ENCODE measurements around the gene PDE4C.

PDE4C gene

DNA sequence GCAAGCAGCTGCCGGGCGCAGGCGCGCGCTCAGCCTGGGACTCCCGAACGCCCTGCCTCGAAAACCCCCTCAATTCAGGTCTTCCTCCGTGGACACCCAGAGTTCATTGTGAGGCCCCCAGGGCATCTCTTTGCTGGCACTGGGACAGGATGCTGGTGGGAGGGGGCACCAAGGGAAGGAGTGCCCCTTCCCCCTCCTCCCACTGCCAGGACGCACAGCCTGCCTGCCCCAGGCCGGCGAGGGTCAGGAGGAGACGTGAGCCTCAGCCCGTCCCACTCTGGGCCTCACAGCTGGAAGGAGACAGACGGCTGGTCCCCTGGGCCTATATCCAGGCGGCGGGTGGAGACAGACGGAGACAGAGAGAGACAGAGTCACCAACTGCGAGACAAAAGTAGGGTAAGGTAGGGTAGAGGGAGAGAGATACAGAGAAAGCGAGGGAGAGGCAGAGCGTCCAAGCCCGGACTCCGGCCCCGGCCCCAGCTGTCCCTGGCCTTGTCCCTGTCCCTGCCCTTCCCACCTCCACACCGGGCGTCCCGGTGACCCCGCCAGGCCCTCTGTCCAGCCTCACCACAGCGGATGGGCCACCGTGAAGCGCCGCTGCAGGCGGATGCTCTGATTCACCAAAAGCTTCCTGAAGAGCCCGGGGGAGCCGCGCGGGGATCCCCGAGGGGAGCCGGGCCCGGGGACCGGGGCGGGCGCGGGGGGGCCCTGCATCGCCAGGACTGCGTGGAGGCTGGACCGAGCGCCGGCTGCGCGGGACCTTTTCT lies at the start of gene PDE4C:
Gene PDE4C, minus strand, starts transcription at position 737 of the 767 bp plus-strand sequence. Its CDS starts 23 bp downstream, at position 714.
- no peak for DNase-seq (ENCODE audit: extremely low spot score)
- ChIA-PET POLR2A (interaction anchor here (0.7 to 1.1 kb wide), 2 partner anchors 55 to 56 kb away, joined by 3 to 4 read pairs; partner anchors contain the start of gene JUND), CTCF (no interaction called here)
- TF ChIP-seq SUZ12 (IDR thresholded peaks at IDR 0.05): no peak
- no peak for TF ChIP-seq FOXK2 (IDR thresholded peaks at IDR 0.05)
- no peak for TF ChIP-seq BHLHE40 (IDR thresholded peaks at IDR 0.05; ENCODE audit: borderline replicate concordance)
- no peak for TF ChIP-seq ELF4 (IDR thresholded peaks at IDR 0.05)
- TF ChIP-seq ZNF384 (IDR thresholded peaks at IDR 0.05): no peak
- no peak for TF ChIP-seq ARNT (IDR thresholded peaks at IDR 0.05)
- no peak for TF ChIP-seq FOXA1 (IDR thresholded peaks at IDR 0.05)

DNA sequence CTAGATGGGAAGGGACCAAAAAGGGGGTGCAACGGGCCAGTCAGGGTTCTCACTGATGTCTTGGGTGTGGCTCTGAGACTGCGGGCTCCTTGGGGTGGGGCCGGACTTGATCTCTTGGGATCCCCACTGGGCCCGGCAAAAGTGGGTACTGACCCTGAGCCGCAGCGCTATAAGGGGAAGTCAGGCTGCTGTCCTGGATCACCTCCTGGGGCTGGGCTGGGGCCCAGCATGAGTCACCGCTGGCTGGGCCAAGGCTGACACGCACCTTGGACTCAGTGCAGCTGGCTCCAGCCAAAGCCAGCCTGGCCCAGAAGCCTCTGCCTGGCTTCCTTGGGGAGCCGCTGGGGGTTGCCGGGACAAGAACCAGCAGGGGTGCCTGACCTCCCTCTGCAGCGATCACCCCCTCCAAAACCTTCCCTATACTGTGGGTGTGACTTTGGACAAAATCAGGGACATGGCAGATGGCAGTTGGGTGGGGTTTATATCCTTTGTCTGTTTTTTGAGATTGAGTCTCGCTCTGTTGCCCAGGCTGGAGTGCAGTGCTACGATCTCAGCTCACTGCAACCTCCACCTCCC lies 48.6 kb upstream of the PDE4C start:
- DNase-seq (ENCODE audit: extremely low spot score): no peak
- POLR2A ChIA-PET: interaction anchor here (0.8 to 9.0 kb wide), 4 partner anchors 23 to 306 kb away, joined by 3 to 491 read pairs (median 3); partner anchors contain the start of gene LSM4
- CTCF ChIA-PET: interaction anchor here (1.0 to 2.5 kb wide), 3 partner anchors 47 to 65 kb away, joined by 3 to 8 read pairs (median 3); partner anchors contain the start of gene LSM4
- TF ChIP-seq FOXA1 (IDR thresholded peaks at IDR 0.05): no peak
- no peak for TF ChIP-seq SUZ12 (IDR thresholded peaks at IDR 0.05)
- TF ChIP-seq ARNT (IDR thresholded peaks at IDR 0.05): no peak
- TF ChIP-seq FOXM1 (IDR thresholded peaks at IDR 0.05; ENCODE audit: borderline replicate concordance): no peak
- no peak for TF ChIP-seq BHLHE40 (IDR thresholded peaks at IDR 0.05; ENCODE audit: borderline replicate concordance)
- TF ChIP-seq L3MBTL2 (conservative IDR thresholded peaks at IDR 0.05): no peak
- TF ChIP-seq ELF4 (IDR thresholded peaks at IDR 0.05): no peak
- no peak for TF ChIP-seq NFRKB (IDR thresholded peaks at IDR 0.05)
- TF ChIP-seq HDGF (IDR thresholded peaks at IDR 0.05; ENCODE audit: borderline replicate concordance): no peak
- TF ChIP-seq ZNF384 (IDR thresholded peaks at IDR 0.05): no peak
- TF ChIP-seq FOXK2 (IDR thresholded peaks at IDR 0.05): no peak
- no peak for TF ChIP-seq SP1 (IDR thresholded peaks at IDR 0.05)

DNA sequence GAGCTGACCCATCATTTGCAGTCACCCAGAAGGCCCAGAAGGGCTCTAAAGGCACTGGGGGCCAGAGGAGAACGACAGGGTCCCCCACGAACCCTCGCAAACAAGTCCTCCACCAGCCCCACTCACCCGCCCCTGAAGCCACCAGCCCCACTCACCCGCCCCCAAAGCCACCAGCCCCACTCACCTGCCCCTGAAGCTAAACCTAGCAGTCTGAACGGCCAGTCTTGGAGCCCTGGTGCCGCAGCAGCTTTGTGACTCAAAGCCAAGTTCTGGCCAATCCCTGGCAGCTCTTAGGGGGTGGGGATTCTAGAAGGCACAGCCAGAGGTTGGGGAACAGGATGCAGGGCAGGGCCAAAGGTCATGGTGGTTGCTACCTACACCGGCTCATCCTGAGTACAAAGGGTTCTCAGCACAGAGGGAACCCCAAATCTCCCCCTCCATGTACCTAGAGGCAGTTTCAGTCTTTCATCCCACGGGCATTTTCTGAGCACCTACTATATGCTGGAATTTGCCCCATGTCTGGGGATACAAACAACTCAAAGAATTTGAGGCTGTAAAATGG lies 48.1 kb upstream of the PDE4C start, which contains the start of gene IQCN:
Gene IQCN, minus strand, starts transcription at position 234 of the 562 bp plus-strand sequence. CDS start 4,974 bp downstream, outside the sequence.
- ChIA-PET CTCF (interaction anchor here (1.8 kb wide), 1 partner anchor 54 kb away, joined by 6 read pairs; no protein-coding TSS in a partner anchor), POLR2A (interaction anchor here (9.0 kb wide), 1 partner anchor 46 kb away, joined by 491 read pairs; the partner anchor contains the start of gene LSM4)
- TF ChIP-seq FOXM1 (IDR thresholded peaks at IDR 0.05; ENCODE audit: borderline replicate concordance) (no peak), BHLHE40 (IDR thresholded peaks at IDR 0.05; ENCODE audit: borderline replicate concordance) (no peak), FOXK2 (IDR thresholded peaks at IDR 0.05) (no peak), LEF1 (IDR thresholded peaks at IDR 0.05; ENCODE audit: borderline replicate concordance) (no peak), ARNT (IDR thresholded peaks at IDR 0.05) (no peak), FOXA1 (IDR thresholded peaks at IDR 0.05) (no peak), CTBP1 (IDR thresholded peaks at IDR 0.05; ENCODE audit: borderline replicate concordance) (no peak)
- DNase-seq (ENCODE audit: extremely low spot score): no peak

DNA sequence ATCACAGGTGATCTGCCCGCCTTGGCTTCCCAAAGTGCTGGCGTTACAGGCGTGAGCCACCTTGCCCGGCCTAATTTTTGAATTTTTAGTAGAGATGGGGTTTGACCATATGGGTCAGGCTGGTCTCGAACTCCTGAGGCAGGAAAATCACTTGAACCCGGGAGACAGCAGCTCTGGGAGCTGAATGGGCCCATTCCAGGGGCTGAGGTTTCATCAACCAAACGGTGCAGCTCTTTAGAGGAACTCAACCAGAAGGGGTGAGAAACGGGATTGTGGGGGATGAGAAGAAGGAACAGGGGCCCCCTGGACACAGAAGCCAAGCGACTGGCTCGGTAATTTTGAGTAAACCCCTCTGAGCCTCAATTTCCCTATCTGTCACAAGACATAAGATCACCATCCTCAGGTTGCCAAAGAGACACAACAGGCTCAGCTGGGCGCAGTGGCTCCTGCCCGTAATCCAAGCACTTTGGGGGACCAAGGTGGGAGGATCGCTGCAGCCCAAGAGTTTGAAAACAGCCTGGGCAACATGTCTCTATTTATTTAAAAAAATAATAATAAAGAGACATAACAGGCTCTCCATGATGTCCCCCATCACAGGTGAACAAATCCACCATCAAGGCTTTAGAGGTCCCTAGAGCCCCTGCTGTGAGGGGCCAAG lies 47.5 kb upstream of the PDE4C start:
- ChIA-PET POLR2A (interaction anchor here (9.0 kb wide), 1 partner anchor 47 kb away, joined by 491 read pairs; the partner anchor contains the start of gene LSM4), CTCF (interaction anchor here (1.8 kb wide), 1 partner anchor 55 kb away, joined by 6 read pairs; no protein-coding TSS in a partner anchor)
- TF ChIP-seq LEF1 (IDR thresholded peaks at IDR 0.05; ENCODE audit: borderline replicate concordance) (no peak), TARDBP (IDR thresholded peaks at IDR 0.05) (no peak), SUZ12 (IDR thresholded peaks at IDR 0.05) (no peak), CTBP1 (IDR thresholded peaks at IDR 0.05; ENCODE audit: borderline replicate concordance) (no peak), SP1 (IDR thresholded peaks at IDR 0.05) (no peak), HDGF (IDR thresholded peaks at IDR 0.05; ENCODE audit: borderline replicate concordance) (no peak), ELF4 (IDR thresholded peaks at IDR 0.05) (no peak), ZNF384 (IDR thresholded peaks at IDR 0.05) (no peak)
- no peak for DNase-seq (ENCODE audit: extremely low spot score)

DNA sequence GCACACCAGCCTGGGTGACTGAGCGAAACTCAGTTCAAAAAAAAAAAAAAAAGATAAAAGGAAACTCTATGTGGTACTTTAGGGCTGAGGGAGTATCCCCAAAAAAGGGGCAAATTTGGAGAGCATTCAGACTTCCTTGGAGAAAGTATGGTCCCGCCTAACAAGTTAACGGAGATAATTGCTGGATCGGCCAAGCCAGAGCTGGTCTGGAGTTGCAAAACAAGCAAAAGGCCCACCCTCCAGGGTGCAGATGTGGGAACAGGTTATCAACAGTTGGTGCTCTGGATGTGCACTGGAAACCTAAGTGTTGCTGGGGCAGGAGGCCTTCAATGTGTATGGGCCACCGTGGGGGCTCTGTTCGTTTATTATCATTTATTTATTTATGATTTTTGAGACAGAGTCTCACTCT lies 45.2 kb upstream of the PDE4C start:
- TF ChIP-seq FOXA1 (IDR thresholded peaks at IDR 0.05) (no peak), ELF4 (IDR thresholded peaks at IDR 0.05) (no peak), FOXM1 (IDR thresholded peaks at IDR 0.05; ENCODE audit: borderline replicate concordance) (no peak), TARDBP (IDR thresholded peaks at IDR 0.05) (no peak), L3MBTL2 (conservative IDR thresholded peaks at IDR 0.05) (no peak), FOXK2 (IDR thresholded peaks at IDR 0.05) (no peak), LEF1 (IDR thresholded peaks at IDR 0.05; ENCODE audit: borderline replicate concordance) (no peak), ARNT (IDR thresholded peaks at IDR 0.05) (no peak), ZNF384 (IDR thresholded peaks at IDR 0.05) (no peak), SP1 (IDR thresholded peaks at IDR 0.05) (no peak), CTBP1 (IDR thresholded peaks at IDR 0.05; ENCODE audit: borderline replicate concordance) (no peak), HDGF (IDR thresholded peaks at IDR 0.05; ENCODE audit: borderline replicate concordance) (no peak), BHLHE40 (IDR thresholded peaks at IDR 0.05; ENCODE audit: borderline replicate concordance) (no peak), SUZ12 (IDR thresholded peaks at IDR 0.05) (no peak), NFRKB (IDR thresholded peaks at IDR 0.05) (no peak)
- TF ChIP-seq, protein P1, sequence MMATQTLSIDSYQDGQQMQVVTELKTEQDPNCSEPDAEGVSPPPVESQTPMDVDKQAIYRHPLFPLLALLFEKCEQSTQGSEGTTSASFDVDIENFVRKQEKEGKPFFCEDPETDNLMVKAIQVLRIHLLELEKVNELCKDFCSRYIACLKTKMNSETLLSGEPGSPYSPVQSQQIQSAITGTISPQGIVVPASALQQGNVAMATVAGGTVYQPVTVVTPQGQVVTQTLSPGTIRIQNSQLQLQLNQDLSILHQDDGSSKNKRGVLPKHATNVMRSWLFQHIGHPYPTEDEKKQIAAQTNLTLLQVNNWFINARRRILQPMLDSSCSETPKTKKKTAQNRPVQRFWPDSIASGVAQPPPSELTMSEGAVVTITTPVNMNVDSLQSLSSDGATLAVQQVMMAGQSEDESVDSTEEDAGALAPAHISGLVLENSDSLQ (IDR thresholded peaks at IDR 0.05): no peak
- DNase-seq (ENCODE audit: extremely low spot score): no peak
- ChIA-PET CTCF (interaction anchor here (0.7 kb wide), 2 partner anchors 8 to 58 kb away, joined by 3 read pairs; no protein-coding TSS in a partner anchor), POLR2A (interaction anchor here (0.8 to 1.5 kb wide), 2 partner anchors 9 to 10 kb away, joined by 4 read pairs; no protein-coding TSS in a partner anchor)

DNA sequence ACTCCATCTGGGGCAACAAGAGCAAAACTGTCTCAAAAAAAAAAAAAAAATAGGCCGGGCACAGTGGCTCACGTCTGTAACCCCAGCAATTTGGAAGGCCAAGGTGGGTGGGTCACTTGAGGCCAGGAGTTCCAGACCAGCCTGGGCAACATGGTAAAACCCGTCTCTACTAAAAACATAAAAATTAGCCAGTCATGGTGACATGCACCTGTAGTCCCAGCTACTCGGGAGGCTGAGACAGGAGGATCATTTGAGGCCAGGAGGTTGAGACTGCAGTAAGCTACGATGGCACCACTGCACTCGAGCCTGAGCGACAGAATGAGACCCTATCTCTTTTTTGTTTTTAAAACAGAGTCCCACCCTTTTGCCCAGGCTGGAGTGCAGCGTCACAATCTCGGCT lies 44.1 kb upstream of the PDE4C start:
- TF ChIP-seq L3MBTL2 (conservative IDR thresholded peaks at IDR 0.05): no peak
- TF ChIP-seq, protein P1 (IDR thresholded peaks at IDR 0.05): no peak
- TF ChIP-seq TARDBP (IDR thresholded peaks at IDR 0.05): no peak
- TF ChIP-seq ZNF384 (IDR thresholded peaks at IDR 0.05): no peak
- no peak for TF ChIP-seq HDGF (IDR thresholded peaks at IDR 0.05; ENCODE audit: borderline replicate concordance)
- TF ChIP-seq SUZ12 (IDR thresholded peaks at IDR 0.05): no peak
- no peak for TF ChIP-seq LEF1 (IDR thresholded peaks at IDR 0.05; ENCODE audit: borderline replicate concordance)
- no peak for TF ChIP-seq CTBP1 (IDR thresholded peaks at IDR 0.05; ENCODE audit: borderline replicate concordance)
- POLR2A ChIA-PET: no interaction called here
- DNase-seq (ENCODE audit: extremely low spot score): no peak
- CTCF ChIA-PET: interaction anchor here (0.7 to 2.2 kb wide), 3 partner anchors 9 to 58 kb away, joined by 4 to 11 read pairs (median 7); no protein-coding TSS in a partner anchor

All from HEK293T (cell line).